Measurements from ENCODE around the gene SERPINE1. TPM values are rescaled to one million over a fixed set of nuclear protein-coding genes. Genes with fewer than 3 reads are reported as not detected.

SERPINE1 gene
- total and polyA plus RNA-seq, 2 of the 13 experiments (the other 11 are each of a cell fraction or from before 2014, with no cell fraction given): 21.2 to 1,576 TPM

- TF ChIP-seq MNT (IDR thresholded peaks at IDR 0.05) (peak; percentile 69), SOX5 (CRISPR knock-in tag; IDR thresholded peaks at IDR 0.05; ENCODE audit: borderline replicate concordance) (peak; percentile 60; the same call in 1 of the 2 replicates), HNF1B (CRISPR knock-in tag; IDR thresholded peaks at IDR 0.05) (0 out of 2 replicates have a peak, but pooled peaks have one; percentile 51), SUZ12 (IDR thresholded peaks at IDR 0.05; ENCODE audit: low read depth, low read length) (no peak), ZNF562 (CRISPR knock-in tag; IDR thresholded peaks at IDR 0.05; ENCODE audit: borderline replicate concordance) (no peak), ELF1 (CRISPR knock-in tag; IDR thresholded peaks at IDR 0.05) (no peak; the same call in 1 of the 2 replicates), RORA (CRISPR knock-in tag; IDR thresholded peaks at IDR 0.05) (no peak), JUN (CRISPR knock-in tag; IDR thresholded peaks at IDR 0.05) (peak; percentile 95), MAX (IDR thresholded peaks at IDR 0.05) (peak; percentile 62; the same call in 1 of the 2 replicates), NCOA5 (CRISPR knock-in tag; IDR thresholded peaks at IDR 0.05) (0 out of 2 replicates have a peak, but pooled peaks have one; percentile 76)
- TF ChIP-seq, protein P1, sequence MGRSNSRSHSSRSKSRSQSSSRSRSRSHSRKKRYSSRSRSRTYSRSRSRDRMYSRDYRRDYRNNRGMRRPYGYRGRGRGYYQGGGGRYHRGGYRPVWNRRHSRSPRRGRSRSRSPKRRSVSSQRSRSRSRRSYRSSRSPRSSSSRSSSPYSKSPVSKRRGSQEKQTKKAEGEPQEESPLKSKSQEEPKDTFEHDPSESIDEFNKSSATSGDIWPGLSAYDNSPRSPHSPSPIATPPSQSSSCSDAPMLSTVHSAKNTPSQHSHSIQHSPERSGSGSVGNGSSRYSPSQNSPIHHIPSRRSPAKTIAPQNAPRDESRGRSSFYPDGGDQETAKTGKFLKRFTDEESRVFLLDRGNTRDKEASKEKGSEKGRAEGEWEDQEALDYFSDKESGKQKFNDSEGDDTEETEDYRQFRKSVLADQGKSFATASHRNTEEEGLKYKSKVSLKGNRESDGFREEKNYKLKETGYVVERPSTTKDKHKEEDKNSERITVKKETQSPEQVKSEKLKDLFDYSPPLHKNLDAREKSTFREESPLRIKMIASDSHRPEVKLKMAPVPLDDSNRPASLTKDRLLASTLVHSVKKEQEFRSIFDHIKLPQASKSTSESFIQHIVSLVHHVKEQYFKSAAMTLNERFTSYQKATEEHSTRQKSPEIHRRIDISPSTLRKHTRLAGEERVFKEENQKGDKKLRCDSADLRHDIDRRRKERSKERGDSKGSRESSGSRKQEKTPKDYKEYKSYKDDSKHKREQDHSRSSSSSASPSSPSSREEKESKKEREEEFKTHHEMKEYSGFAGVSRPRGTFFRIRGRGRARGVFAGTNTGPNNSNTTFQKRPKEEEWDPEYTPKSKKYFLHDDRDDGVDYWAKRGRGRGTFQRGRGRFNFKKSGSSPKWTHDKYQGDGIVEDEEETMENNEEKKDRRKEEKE (IDR thresholded peaks at IDR 0.05): no peak
- TF ChIP-seq, protein P2, sequence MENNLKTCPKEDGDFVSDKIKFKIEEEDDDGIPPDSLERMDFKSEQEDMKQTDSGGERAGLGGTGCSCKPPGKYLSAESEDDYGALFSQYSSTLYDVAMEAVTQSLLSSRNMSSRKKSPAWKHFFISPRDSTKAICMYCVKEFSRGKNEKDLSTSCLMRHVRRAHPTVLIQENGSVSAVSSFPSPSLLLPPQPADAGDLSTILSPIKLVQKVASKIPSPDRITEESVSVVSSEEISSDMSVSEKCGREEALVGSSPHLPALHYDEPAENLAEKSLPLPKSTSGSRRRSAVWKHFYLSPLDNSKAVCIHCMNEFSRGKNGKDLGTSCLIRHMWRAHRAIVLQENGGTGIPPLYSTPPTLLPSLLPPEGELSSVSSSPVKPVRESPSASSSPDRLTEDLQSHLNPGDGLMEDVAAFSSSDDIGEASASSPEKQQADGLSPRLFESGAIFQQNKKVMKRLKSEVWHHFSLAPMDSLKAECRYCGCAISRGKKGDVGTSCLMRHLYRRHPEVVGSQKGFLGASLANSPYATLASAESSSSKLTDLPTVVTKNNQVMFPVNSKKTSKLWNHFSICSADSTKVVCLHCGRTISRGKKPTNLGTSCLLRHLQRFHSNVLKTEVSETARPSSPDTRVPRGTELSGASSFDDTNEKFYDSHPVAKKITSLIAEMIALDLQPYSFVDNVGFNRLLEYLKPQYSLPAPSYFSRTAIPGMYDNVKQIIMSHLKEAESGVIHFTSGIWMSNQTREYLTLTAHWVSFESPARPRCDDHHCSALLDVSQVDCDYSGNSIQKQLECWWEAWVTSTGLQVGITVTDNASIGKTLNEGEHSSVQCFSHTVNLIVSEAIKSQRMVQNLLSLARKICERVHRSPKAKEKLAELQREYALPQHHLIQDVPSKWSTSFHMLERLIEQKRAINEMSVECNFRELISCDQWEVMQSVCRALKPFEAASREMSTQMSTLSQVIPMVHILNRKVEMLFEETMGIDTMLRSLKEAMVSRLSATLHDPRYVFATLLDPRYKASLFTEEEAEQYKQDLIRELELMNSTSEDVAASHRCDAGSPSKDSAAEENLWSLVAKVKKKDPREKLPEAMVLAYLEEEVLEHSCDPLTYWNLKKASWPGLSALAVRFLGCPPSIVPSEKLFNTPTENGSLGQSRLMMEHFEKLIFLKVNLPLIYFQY (CRISPR knock-in tag; IDR thresholded peaks at IDR 0.05; ENCODE audit: borderline replicate concordance): peak; percentile 31; the same call in 1 of the 2 replicates
- TF ChIP-seq, protein P3, sequence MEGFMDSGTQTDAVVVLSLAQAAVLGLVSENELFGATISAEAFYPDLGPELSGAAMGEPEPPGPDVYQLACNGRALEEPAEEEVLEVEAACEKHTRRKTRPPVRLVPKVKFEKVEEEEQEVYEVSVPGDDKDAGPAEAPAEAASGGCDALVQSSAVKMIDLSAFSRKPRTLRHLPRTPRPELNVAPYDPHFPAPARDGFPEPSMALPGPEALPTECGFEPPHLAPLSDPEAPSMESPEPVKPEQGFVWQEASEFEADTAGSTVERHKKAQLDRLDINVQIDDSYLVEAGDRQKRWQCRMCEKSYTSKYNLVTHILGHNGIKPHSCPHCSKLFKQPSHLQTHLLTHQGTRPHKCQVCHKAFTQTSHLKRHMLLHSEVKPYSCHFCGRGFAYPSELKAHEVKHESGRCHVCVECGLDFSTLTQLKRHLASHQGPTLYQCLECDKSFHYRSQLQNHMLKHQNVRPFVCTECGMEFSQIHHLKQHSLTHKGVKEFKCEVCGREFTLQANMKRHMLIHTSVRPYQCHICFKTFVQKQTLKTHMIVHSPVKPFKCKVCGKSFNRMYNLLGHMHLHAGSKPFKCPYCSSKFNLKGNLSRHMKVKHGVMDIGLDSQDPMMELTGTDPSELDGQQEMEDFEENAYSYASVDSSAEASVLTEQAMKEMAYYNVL (CRISPR knock-in tag; IDR thresholded peaks at IDR 0.05; ENCODE audit: borderline replicate concordance): peak; percentile 50; the same call in 1 of the 2 replicates
Measured at GRCh38 chr7:101138213-101138870, 11.4 kb downstream of the SERPINE1 start (continued).

All from HepG2 (cell line).